ACC112 (cell line): ENCODE results near the gene KCNMA1.

Source experiments
- H2AFZ ChIP-seq: fragments of 200-600 bp; sonication (generic); one replicate; pipeline ENCODE4 v1.6.0; 2017; ENCODE audit warnings: antibody characterized with exemption, low read length; ENCODE audit not compliant: unreplicated experiment
- H3K27ac ChIP-seq: fragments of 200-600 bp; sonication (generic); 2 replicates; pipeline ENCODE4 v1.5.1; 2014; ENCODE audit warnings: low read depth, mild to moderate bottlenecking, antibody characterized with exemption, low read length, moderate library complexity
- H3K27me3 ChIP-seq: fragments of 200-600 bp; sonication (generic); 2 replicates; pipeline ENCODE4 v1.6.1; 2014; ENCODE audit warnings: mild to moderate bottlenecking, antibody characterized with exemption, low read length, moderate library complexity, mixed read lengths; ENCODE audit not compliant: insufficient read depth
- H3K36me3 ChIP-seq: fragments of 200-600 bp; sonication (generic); 2 replicates; pipeline ENCODE4 v1.6.1; 2016; ENCODE audit warnings: mild to moderate bottlenecking, antibody characterized with exemption, low read length, moderate library complexity, mixed read lengths; ENCODE audit not compliant: insufficient read depth
- H3K4me1 ChIP-seq: fragments of 200-600 bp; sonication (generic); one replicate; pipeline ENCODE4 v1.6.1; 2016; ENCODE audit warnings: low read length, mixed read lengths; ENCODE audit not compliant: insufficient read depth, unreplicated experiment, control insufficient read depth
- H3K4me3 ChIP-seq: fragments of 200-600 bp; sonication (generic); 2 replicates; pipeline ENCODE4 v1.5.1; 2014; ENCODE audit warnings: mild to moderate bottlenecking, low read depth, low read length
- H3K79me2 ChIP-seq: fragments of 200-600 bp; sonication (generic); one replicate; pipeline ENCODE4 v1.6.0; 2016; ENCODE audit warnings: low read length; ENCODE audit not compliant: control insufficient read depth, unreplicated experiment, insufficient read depth

Gene KCNMA1

DNA sequence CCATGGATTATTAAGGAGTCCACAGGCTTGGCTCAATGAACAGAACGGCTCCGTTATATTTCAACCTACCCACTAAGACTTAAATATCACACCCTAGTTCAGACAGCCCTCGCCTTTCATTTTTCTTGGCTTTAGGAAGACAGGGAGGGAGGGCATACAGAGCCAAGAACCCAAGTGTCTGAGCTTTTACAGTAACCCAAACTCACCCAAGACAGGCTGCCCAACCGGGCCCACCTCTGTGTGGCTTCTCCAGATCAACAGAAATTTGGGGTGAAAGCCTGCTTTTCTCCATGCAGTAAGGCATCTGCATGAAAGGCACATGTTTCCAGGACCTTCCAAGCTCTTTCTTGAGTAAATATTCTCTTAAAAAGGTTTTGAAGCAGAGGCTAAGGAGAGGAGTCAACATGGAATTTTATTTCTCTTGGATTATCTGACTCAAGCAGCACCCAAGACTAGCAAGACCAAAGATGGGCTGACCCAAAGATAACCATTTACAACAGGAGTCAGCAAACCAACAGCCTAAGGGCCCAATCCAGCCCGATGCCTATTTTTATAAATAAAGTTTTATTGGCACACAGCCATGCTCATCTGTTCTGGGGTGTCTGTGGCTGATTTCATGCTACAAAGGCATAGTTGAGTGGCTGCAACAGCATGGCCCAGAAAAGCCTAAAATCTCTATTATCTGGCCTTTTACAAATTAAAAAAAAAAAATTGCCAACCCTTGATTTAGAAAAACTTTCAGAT, 90.1 kb downstream of the KCNMA1 start:
- no peaks in the 10 kb centered on the region for H3K27me3 ChIP-seq
- H3K27ac ChIP-seq, result no peak overlapping the region

DNA sequence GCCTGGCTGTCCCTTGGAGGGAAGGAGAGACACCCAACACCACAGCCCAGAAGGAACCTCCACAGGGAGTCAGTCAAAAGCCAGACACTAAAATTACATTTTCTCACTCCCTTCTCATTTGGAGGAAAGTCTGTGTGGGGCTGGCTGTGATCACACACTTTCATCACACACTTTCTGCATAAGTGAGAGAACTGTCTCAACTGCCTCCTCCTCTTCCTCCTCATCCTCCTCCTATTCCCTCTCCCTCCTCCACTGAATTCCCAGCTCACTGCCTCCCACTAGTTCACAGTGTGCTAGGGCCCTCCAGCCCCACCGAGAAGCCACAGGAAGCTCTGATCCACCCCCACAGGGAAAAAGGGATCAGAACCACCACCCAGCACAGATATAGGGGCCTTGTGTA, 91.6 kb downstream of the KCNMA1 start:
- Histone ChIP-seq H2AFZ (no peak overlapping the region), H3K27ac (no peak overlapping the region), H3K79me2 (no peaks in the 10 kb centered on the region), H3K27me3 (no peaks in the 10 kb centered on the region), H3K4me1 (peaks cover 4% of the 10 kb centered on the region), H3K36me3 (no peaks in the 10 kb centered on the region), H3K4me3 (no peak overlapping the region)

More for the DNA sequence above, 90.1 kb downstream of the KCNMA1 start:
- no peak overlapping the region for H3K4me3 ChIP-seq
- no peaks in the 10 kb centered on the region for H3K4me1 ChIP-seq
- no peaks in the 10 kb centered on the region for H3K36me3 ChIP-seq
- no peak overlapping the region for H2AFZ ChIP-seq
- H3K79me2 ChIP-seq, result no peaks in the 10 kb centered on the region

DNA sequence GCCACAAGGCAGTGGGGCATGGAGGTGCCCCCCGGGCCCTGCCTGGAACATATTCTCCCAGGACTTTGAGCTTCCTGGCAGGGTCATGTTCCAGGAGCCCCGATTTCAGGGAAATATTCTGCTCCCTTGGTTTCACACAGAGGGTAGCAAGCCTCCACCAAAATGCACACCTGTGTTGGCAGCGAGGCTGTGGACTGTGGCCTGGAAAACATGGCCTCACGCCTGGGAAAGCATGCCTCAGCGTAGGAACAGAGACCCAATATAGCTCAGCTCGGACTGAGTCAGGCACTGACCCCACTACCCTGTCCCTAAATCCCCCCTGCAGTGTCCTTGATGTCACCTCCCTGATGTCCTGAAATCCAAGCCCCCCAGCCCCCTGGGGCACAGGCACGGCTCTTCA, 92.0 kb downstream of the KCNMA1 start:
- H2AFZ ChIP-seq, result no peak overlapping the region
- no peaks in the 10 kb centered on the region for H3K79me2 ChIP-seq
- no peak overlapping the region for H3K27ac ChIP-seq
- H3K27me3 ChIP-seq, result no peaks in the 10 kb centered on the region
- H3K4me1 ChIP-seq, result peaks cover 4% of the 10 kb centered on the region
- no peak overlapping the region for H3K4me3 ChIP-seq
- no peaks in the 10 kb centered on the region for H3K36me3 ChIP-seq

DNA sequence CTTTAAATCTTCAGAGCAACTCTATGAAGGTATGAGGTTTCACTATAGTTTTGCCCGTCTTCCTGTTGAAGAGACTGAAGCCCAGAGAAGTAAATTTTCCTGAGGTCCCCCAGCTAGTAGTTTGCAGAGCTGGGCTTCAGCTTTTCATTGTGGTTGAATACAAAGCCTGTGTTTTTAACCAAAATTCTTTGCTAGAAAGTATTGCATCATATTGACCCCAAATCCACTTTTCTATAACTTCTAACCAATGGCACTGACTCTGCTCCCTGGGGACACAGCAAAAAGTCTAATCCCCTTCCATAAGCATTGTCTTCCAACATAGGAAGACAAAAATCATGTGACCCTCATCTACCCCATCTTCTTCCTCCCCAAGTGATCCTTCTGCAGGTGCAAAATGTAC, 93.0 kb downstream of the KCNMA1 start:
- peaks cover 4% of the 10 kb centered on the region for H3K4me1 ChIP-seq
- no peak overlapping the region for H3K4me3 ChIP-seq
- H3K79me2 ChIP-seq, result no peaks in the 10 kb centered on the region
- H3K27me3 ChIP-seq, result no peaks in the 10 kb centered on the region
- no peak overlapping the region for H3K27ac ChIP-seq
- no peaks in the 10 kb centered on the region for H3K36me3 ChIP-seq
- H2AFZ ChIP-seq, result no peak overlapping the region

DNA sequence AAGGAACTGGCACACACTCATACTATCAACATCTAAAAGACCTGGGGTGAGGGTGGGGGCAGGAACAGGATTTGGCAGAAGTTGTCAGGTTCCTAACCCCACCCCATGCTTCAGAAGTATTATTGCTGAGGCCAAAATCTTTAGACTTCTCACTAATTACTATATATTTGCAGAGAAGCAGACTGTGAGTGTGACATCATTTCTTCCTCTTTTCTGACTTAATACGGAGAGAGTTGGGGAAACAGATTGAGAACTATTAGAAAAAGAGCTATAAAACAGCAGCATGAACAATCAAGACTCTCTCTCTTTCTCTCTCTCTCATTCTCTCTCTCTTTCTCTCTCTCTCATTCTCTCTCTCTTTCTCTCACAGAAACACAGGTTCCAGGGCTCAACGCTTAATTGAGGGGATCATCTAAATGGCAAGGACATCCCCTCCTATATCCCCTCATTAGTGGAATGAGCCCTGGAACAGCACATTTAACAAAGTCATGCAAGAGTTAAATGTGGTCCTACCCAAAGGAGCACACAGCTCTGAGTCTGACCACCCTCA, 94.8 kb downstream of the KCNMA1 start:
- H3K4me1 ChIP-seq, result peaks cover 4% of the 10 kb centered on the region
- H3K4me3 ChIP-seq, result no peak overlapping the region
- H2AFZ ChIP-seq, result no peak overlapping the region
- no peak overlapping the region for H3K27ac ChIP-seq
- H3K79me2 ChIP-seq, result no peaks in the 10 kb centered on the region
- H3K36me3 ChIP-seq, result no peaks in the 10 kb centered on the region
- no peaks in the 10 kb centered on the region for H3K27me3 ChIP-seq

DNA sequence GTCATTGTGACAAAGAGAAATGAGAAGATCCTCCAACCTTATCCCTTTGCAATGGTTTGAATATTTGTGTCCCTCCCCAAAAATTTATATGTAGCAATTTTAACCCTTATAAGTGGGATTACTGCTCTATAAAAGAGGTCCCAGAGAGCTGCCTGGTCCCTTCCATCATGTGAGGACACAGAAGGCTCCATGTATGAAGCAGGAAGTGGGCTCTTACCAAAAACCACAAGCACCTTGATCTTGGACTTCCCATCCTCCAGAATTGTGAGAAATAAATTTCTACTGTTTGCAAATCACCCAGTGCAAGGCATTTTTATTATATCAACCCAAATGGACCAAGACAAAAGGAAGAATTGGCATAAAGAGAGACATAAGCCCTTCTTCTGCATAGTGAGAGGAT, 95.7 kb downstream of the KCNMA1 start:
- no peaks in the 10 kb centered on the region for H3K27me3 ChIP-seq

DNA sequence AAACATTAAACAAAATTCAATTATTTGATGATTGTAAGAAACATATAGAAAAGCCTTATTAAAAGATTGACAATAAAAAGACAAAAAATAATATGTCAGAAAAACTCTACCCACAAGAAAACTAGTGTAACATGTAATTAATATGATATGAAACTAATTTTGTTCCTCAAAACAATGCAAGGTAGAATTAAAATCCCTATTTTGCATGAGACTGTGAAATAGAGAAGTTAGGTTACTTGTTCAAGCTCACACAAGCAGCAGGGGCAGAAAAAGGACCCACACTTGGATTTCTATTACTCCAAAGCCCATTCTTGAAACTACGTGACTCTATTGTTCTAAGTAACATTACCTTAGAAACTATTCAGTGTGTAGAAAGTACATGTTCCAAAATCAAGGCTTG, 96.4 kb downstream of the KCNMA1 start:
- no peak overlapping the region for H3K4me3 ChIP-seq
- no peaks in the 10 kb centered on the region for H3K79me2 ChIP-seq
- no peaks in the 10 kb centered on the region for H3K27me3 ChIP-seq
- no peaks in the 10 kb centered on the region for H3K36me3 ChIP-seq
- H3K4me1 ChIP-seq, result peaks cover 12% of the 10 kb centered on the region
- H3K27ac ChIP-seq, result no peak overlapping the region
- H2AFZ ChIP-seq, result no peak overlapping the region

More for the DNA sequence above, 95.7 kb downstream of the KCNMA1 start:
- H2AFZ ChIP-seq, result no peak overlapping the region
- no peaks in the 10 kb centered on the region for H3K36me3 ChIP-seq
- H3K79me2 ChIP-seq, result no peaks in the 10 kb centered on the region
- peaks cover 11% of the 10 kb centered on the region for H3K4me1 ChIP-seq
- H3K27ac ChIP-seq, result no peak overlapping the region
- no peak overlapping the region for H3K4me3 ChIP-seq

DNA sequence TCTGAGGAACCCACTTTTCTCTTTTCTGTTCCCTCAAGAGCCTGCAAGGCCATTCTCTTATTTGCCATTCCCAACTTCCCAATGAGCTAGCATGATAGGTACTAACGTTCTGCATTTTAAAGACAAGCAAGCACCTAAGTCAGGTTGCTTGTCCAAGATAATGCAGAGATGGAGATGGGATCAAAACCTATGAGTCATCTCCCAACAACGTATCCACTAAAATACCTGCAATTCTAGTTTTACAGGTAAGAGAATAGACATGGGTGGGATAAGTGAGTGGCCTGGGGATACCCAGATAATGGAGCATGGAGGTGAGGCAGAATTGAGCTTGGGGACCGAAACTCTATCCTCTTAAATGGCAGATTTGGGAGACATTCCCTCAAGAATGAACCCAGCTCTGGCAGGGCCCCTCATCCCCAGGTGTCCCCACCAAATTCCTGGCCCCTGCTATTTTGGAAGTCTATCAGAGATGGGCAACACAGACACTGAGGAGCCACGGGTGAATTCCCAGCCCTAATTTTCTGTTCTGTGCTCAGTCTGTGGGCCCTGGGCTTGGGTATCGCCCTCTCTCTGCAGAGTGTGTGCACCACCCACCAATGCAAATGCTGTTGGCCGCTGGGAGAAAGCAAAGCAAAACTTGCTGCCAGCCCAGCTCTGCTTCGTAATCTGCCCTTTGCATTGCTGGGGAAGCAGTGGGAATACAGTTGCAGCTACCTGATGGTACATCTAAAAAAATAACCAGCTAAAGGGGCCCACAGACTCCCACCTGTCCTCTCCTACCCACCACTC, 98.3 kb downstream of the KCNMA1 start:
- Histone ChIP-seq H3K4me3 (no peak overlapping the region), H3K79me2 (no peaks in the 10 kb centered on the region), H3K27me3 (no peaks in the 10 kb centered on the region), H3K27ac (no peak overlapping the region), H3K36me3 (no peaks in the 10 kb centered on the region), H3K4me1 (peaks cover 12% of the 10 kb centered on the region), H2AFZ (no peak overlapping the region)

DNA sequence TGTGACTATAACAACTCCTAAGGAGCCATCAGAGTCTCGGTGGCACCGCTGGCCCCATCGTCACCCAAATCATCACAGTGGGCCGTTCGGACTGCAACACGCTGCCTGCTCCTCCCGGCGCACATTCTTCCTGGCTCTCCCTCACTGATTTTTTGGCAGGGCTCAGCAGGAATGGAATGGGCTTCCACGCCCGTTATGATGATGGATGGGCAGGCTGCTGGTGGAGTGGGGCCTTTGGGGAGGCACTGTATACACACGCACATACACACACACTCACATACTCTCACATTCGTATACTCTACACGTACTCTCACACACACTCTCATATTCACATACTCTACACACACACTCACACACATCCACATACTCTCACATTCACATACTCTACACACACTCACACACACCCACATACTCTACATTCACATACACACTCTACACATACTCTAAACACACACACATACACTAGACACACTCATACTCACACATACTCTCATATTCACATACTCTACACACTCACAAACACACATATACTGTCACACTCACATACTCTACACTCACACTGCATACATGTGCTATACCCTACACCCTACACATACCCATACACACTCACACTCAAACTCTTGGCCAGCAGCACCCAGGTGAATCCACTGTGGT, 99.8 kb downstream of the KCNMA1 start:
- Histone ChIP-seq H3K4me3 (no peak overlapping the region), H3K27ac (no peak overlapping the region), H3K36me3 (no peaks in the 10 kb centered on the region), H2AFZ (no peak overlapping the region), H3K27me3 (no peaks in the 10 kb centered on the region), H3K79me2 (no peaks in the 10 kb centered on the region), H3K4me1 (peaks cover 25% of the 10 kb centered on the region)

DNA sequence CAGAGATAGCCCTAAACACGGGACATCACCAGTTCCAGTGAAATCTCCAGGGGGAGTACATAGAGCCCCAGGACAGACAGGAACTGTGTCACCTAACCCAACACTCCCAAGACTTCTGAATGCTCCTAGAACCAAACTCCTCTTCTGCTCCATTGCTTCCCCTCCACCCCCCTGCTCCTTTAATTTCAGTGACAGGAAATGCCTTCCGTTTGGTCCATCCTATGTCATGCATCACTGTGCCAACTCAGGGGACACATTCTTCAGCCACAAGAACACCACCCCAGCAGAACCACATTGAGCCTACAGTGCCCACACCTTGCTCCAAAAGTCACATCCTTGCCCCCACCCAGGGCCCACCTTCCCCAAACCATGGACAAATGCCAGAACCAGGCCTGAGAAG, 100.5 kb downstream of the KCNMA1 start:
- no peaks in the 10 kb centered on the region for H3K79me2 ChIP-seq
- H3K4me1 ChIP-seq, result peaks cover 33% of the 10 kb centered on the region

More for the DNA sequence above, 100.5 kb downstream of the KCNMA1 start:
- Histone ChIP-seq H3K4me3 (no peak overlapping the region), H3K27ac (no peak overlapping the region), H3K27me3 (no peaks in the 10 kb centered on the region), H2AFZ (no peak overlapping the region), H3K36me3 (no peaks in the 10 kb centered on the region)
